Measurements from ENCODE around the gene WNT5A. TPM values are rescaled to one million over a fixed set of nuclear protein-coding genes. Genes with fewer than 3 reads are reported as not detected.

The WNT5A gene
- total and polyA plus RNA-seq, 2 donors (not counting 3 experiments of a cell fraction or from before 2014, with no cell fraction given): 0.08 to 0.33 TPM

DNA sequence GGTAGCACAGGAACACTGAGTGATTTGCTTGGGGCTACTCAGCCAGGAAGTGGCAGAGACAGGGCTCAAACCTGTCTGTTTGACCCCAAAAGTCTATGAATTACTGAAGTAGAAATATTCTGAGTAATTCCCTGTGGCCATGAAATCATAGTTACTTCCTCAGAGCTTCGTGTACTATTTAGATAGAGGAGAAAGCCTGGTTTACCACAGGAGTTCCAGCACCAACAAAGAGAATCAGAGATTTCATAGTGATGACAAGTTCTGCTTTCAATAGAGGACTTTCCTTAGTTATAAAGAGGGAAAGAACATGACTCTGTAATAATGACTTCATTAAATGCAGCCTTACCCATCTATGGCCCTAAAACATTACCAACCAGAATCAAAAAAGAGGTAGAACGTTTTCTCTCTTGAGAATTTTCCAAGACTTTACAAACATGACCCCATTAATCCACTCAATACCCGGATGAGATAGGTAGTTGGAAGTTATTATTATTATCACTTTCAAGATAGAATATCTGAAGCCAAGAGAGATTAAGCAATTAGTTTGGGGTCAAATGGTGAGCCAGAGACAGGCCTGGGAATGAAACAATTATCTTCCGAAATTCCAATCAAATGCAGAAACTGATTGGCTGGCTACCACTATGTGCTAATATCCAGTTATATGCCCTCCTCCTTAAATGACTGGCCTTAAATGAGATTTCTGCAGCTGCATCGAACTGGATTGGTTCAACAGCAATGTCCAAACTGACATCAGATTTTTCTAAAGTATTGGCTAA is 13.6 kb upstream of the WNT5A start:
- no peaks in the 10 kb centered on the region for H3K9me3 ChIP-seq (replicated peaks; ENCODE audit: control insufficient read depth, insufficient read depth, low read length)
- no peaks in the 10 kb centered on the region for H4K20me1 ChIP-seq (replicated peaks; ENCODE audit: control insufficient read depth, extremely low read depth, insufficient read depth, low read length)
- H3K9me1 ChIP-seq (replicated peaks; ENCODE audit: control insufficient read depth, extremely low read depth, insufficient read depth, low read length): no peaks in the 10 kb centered on the region
- TF ChIP-seq, protein P1, sequence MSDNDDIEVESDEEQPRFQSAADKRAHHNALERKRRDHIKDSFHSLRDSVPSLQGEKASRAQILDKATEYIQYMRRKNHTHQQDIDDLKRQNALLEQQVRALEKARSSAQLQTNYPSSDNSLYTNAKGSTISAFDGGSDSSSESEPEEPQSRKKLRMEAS (IDR thresholded peaks at IDR 0.05; ENCODE audit: insufficient read depth, insufficient read length): no peak
- TF ChIP-seq EZH2 (IDR thresholded peaks at IDR 0.05; ENCODE audit: borderline replicate concordance, low read depth, low read length, severe bottlenecking): no peak
- TF ChIP-seq GATA2 (IDR thresholded peaks at IDR 0.05; ENCODE audit: insufficient read depth, insufficient read length, low read depth, low read length): no peak
- TF ChIP-seq, protein P2, sequence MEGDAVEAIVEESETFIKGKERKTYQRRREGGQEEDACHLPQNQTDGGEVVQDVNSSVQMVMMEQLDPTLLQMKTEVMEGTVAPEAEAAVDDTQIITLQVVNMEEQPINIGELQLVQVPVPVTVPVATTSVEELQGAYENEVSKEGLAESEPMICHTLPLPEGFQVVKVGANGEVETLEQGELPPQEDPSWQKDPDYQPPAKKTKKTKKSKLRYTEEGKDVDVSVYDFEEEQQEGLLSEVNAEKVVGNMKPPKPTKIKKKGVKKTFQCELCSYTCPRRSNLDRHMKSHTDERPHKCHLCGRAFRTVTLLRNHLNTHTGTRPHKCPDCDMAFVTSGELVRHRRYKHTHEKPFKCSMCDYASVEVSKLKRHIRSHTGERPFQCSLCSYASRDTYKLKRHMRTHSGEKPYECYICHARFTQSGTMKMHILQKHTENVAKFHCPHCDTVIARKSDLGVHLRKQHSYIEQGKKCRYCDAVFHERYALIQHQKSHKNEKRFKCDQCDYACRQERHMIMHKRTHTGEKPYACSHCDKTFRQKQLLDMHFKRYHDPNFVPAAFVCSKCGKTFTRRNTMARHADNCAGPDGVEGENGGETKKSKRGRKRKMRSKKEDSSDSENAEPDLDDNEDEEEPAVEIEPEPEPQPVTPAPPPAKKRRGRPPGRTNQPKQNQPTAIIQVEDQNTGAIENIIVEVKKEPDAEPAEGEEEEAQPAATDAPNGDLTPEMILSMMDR (IDR thresholded peaks at IDR 0.05; ENCODE audit: extremely low read depth in 1 of 2, insufficient read depth in 1 of 2, low read depth in 1 of 2, low read length in 2 of 2): no peak
- TF ChIP-seq POLR2A (IDR thresholded peaks at IDR 0.05; ENCODE audit: low read depth, low read length): no peak
- TF ChIP-seq MYC (IDR thresholded peaks at IDR 0.05; ENCODE audit: low read depth, low read length): no peak
- no peak for TF ChIP-seq POLR2AphosphoS5 (IDR thresholded peaks at IDR 0.05; ENCODE audit: insufficient read depth, low read depth, low read length)
- TF ChIP-seq JUN (IDR thresholded peaks at IDR 0.05; ENCODE audit: borderline replicate concordance, insufficient read depth, insufficient read length, low read depth): no peak
- no peak for TF ChIP-seq FOS (IDR thresholded peaks at IDR 0.05; ENCODE audit: borderline replicate concordance, insufficient read depth, low read length)
- intact Hi-C loops (cut with micrococcal nuclease) (no loop called here), dilution Hi-C loops (cut with MboI; ENCODE audit: extremely low pct_ligation_motif_present, low sequenced_read_pairs) (no loop called here)
- no peak for DNase-seq (ENCODE audit: low read depth, low spot score)
- H3K27me3 ChIP-seq (ENCODE audit: control insufficient read depth in 2 of 2, insufficient read depth in 2 of 2, low read length in 2 of 2): no peaks in the 10 kb centered on the region
- ChIA-PET POLR2A (no interaction called here), CTCF (no interaction called here)
- no TSS peak for BruUV-seq (replicated peaks)
- H3K79me2 ChIP-seq (ENCODE audit: control insufficient read depth, insufficient read depth, low read length): no peaks in the 10 kb centered on the region
- H2AFZ ChIP-seq (ENCODE audit: low read depth, low read length): no peak overlapping the region
- H3K4me1 ChIP-seq (ENCODE audit: control insufficient read depth, extremely low read depth, insufficient read depth, low read length): no peaks in the 10 kb centered on the region
- H3K9ac ChIP-seq (replicated peaks; ENCODE audit: extremely low read depth, insufficient read depth, low read length): no peak overlapping the region
- no peak overlapping the region for H3K4me2 ChIP-seq (ENCODE audit: insufficient read depth, low read length)
- H3K4me3 ChIP-seq (replicated peaks in 1 of 3; ENCODE audit: insufficient read depth in 1 of 3, low read depth in 1 of 3, low read length in 3 of 3): no peak overlapping the region
- FAIRE-seq: no peak
- H3K36me3 ChIP-seq (ENCODE audit: control insufficient read depth in 2 of 2, extremely low read depth in 1 of 2, insufficient read depth in 2 of 2, low read length in 2 of 2): no peaks in the 10 kb centered on the region
- no peak overlapping the region for H3K27ac ChIP-seq (ENCODE audit: insufficient read depth, low read depth, low read length)

Data from endothelial cell of umbilical vein (primary cell).